ENCODE measurements around the gene INPP5D. TPM values are rescaled to one million over a fixed set of nuclear protein-coding genes. Genes with fewer than 3 reads are reported as not detected.

Gene INPP5D
- total RNA-seq, 1 donor from 2014 or later = 4.9 TPM

DNA sequence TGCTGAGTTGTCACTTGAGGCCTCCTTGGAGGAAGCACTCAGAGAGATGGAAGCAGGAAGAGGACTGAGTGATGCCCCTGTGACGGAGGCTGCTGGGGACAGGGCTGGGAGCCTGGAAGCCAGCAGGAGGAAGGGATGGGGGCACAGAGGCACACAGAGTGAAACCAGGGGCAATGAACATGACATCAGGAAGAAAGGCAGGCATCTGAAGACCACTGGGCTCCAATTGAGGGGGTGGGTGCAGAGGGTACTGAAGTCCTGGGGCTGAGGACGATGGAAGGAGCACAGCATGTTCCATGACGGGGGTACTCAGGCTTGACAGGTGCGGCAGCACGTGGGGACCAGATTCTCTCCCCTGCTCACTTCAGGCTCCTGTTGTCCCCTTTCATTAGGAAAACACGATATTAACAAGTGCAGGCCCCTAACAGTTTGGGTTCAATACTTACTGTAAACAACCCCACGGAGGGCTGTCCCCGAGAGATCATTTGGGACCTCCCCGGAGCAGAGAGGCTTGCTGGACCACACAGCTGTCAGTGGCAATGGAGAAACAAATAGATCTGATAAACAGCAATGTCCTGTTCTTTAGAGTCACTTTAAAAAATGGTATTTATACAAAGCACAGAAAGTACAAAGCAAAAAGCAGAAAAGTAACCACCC is 8.7 kb downstream of the INPP5D start:
- H3K4me3 ChIP-seq = no peak overlapping the region
- TF ChIP-seq, protein P1, sequence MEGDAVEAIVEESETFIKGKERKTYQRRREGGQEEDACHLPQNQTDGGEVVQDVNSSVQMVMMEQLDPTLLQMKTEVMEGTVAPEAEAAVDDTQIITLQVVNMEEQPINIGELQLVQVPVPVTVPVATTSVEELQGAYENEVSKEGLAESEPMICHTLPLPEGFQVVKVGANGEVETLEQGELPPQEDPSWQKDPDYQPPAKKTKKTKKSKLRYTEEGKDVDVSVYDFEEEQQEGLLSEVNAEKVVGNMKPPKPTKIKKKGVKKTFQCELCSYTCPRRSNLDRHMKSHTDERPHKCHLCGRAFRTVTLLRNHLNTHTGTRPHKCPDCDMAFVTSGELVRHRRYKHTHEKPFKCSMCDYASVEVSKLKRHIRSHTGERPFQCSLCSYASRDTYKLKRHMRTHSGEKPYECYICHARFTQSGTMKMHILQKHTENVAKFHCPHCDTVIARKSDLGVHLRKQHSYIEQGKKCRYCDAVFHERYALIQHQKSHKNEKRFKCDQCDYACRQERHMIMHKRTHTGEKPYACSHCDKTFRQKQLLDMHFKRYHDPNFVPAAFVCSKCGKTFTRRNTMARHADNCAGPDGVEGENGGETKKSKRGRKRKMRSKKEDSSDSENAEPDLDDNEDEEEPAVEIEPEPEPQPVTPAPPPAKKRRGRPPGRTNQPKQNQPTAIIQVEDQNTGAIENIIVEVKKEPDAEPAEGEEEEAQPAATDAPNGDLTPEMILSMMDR (IDR thresholded peaks at IDR 0.05; ENCODE audit: borderline replicate concordance) = no peak
- H3K27me3 ChIP-seq (ENCODE audit: low read depth) = peaks cover 8% of the 10 kb centered on the region
- intact Hi-C loops (cut with micrococcal nuclease) = no loop called here
- no peak for DNase-seq
- peaks cover 19% of the 10 kb centered on the region for H3K9me3 ChIP-seq (replicated peaks)
- H3K4me1 ChIP-seq = peaks cover 11% of the 10 kb centered on the region
- peaks cover 5% of the 10 kb centered on the region for H3K36me3 ChIP-seq
- no peak overlapping the region for H3K27ac ChIP-seq (replicated peaks)

- H3K36me3 ChIP-seq = peaks cover 5% of the 10 kb centered on the region
- TF ChIP-seq, protein P1 (IDR thresholded peaks at IDR 0.05; ENCODE audit: borderline replicate concordance) = no peak
- no peak overlapping the region for H3K27ac ChIP-seq (replicated peaks)
- no peak for DNase-seq
- H3K27me3 ChIP-seq (ENCODE audit: low read depth) = peaks cover 8% of the 10 kb centered on the region
- peaks cover 19% of the 10 kb centered on the region for H3K9me3 ChIP-seq (replicated peaks)
- peaks cover 12% of the 10 kb centered on the region for H3K4me1 ChIP-seq
- intact Hi-C loops (cut with micrococcal nuclease) = no loop called here
- H3K4me3 ChIP-seq = no peak overlapping the region
Measured at GRCh38 chr2:233072838-233073237, 12.7 kb downstream of the INPP5D start.

- TF ChIP-seq, protein P1 (IDR thresholded peaks at IDR 0.05; ENCODE audit: borderline replicate concordance) = no peak
- no peak for DNase-seq
- Histone ChIP-seq H3K4me3 (no peak overlapping the region), H3K27me3 (ENCODE audit: low read depth) (peaks cover 14% of the 10 kb centered on the region), H3K9me3 (replicated peaks) (peaks cover 19% of the 10 kb centered on the region), H3K36me3 (peaks cover 5% of the 10 kb centered on the region), H3K4me1 (peaks cover 17% of the 10 kb centered on the region), H3K27ac (replicated peaks) (no peak overlapping the region)
- intact Hi-C loops (cut with micrococcal nuclease) = no loop called here
Measured at GRCh38 chr2:233074106-233074505, 14.0 kb downstream of the INPP5D start.

- TF ChIP-seq, protein P1 (IDR thresholded peaks at IDR 0.05; ENCODE audit: borderline replicate concordance) = no peak
- intact Hi-C loops (cut with micrococcal nuclease) = no loop called here
- peak overlapping the region; percentile 23 for H3K27ac ChIP-seq (replicated peaks)
Measured at GRCh38 chr2:233075141-233075965, 15.2 kb downstream of the INPP5D start.

DNA sequence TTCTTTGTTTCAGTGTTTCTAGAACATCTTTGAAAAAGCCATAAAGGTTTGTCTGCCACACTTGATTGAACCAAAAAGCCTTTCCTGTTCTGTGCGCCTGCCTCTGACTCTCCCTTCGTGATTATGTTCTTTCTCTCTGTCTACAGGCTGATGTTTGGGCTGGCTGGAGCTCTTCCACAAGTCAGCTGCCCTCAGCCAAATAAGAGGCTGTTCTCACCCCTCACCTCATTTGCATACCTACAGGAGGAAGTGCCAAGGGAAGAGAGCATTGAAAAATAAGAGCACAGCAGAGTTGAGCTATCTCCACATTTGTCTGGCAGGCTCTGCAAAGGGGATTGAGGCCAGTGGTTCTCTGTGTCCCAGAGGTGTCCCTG is 15.8 kb downstream of the INPP5D start:
- H3K27me3 ChIP-seq (ENCODE audit: low read depth) = peaks cover 18% of the 10 kb centered on the region
- TF ChIP-seq, protein P1 (IDR thresholded peaks at IDR 0.05; ENCODE audit: borderline replicate concordance) = no peak
- H3K4me3 ChIP-seq = no peak overlapping the region
- DNase-seq = no peak
- intact Hi-C loops (cut with micrococcal nuclease) = no loop called here
- peaks cover 19% of the 10 kb centered on the region for H3K9me3 ChIP-seq (replicated peaks)
- peak overlapping the region; percentile 23 for H3K27ac ChIP-seq (replicated peaks)
- peaks cover 20% of the 10 kb centered on the region for H3K4me1 ChIP-seq
- peaks cover 5% of the 10 kb centered on the region for H3K36me3 ChIP-seq

More at GRCh38 chr2:233075141-233075965, 15.2 kb downstream of the INPP5D start:
- H3K4me3 ChIP-seq = no peak overlapping the region
- H3K9me3 ChIP-seq (replicated peaks) = peaks cover 19% of the 10 kb centered on the region
- DNase-seq = no peak
- H3K4me1 ChIP-seq = peaks cover 20% of the 10 kb centered on the region
- peaks cover 14% of the 10 kb centered on the region for H3K27me3 ChIP-seq (ENCODE audit: low read depth)
- H3K36me3 ChIP-seq = peaks cover 5% of the 10 kb centered on the region
